Measurements from ENCODE around the gene TSSK6.

TSSK6 gene

DNA sequence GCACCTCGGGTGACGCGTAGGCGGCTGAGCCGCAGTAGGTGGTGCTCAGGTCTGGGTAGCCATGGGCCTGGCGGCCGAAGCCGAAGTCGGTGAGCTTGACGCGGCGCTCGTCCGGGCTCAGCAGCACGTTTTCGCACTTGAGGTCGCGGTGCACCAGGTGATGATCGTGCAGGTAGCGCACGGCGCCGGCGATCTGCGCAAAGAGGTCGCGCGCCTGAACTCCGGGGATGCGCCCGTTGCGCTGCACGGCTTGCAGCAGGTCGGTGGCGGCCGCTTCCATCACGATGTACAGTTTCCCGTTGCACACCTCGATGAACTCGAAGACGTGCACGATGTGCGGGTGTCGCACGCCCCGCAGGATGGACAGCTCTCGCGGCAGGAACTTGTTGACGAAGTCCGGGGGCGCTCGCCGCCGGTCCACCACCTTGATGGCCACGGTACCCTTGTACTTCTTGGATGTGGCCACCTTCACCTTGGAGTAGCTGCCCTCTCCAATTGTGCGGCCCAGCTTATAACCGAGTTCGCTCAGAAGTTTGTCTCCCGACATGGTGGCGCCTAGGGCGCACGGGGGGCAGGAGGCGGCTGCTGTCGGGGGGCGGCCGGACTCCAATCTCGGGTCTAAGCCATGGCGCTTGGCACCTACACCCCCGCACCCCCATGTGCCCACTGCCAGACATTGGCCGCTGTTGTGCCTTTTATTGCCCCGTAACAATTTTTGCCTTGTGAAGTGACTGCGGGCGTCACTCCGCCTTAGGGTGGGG, at the start of gene TSSK6:
Gene TSSK6 (minus strand): TSS at position 668 of the 761 bp plus-strand sequence. CDS start 121 bp downstream, at position 547.
- Mint-ChIP-seq H3K9me3 (no peaks in the 10 kb centered on the region), H3K36me3 (peaks cover 18 to 21% of the 10 kb centered on the region in 2 donors), H3K4me3 (peak within 1 kb of the TSS; percentile 89 to 97), H3K27ac (peak within 1 kb of the TSS; percentile 95), H3K4me1 (peaks cover 10 to 31% of the 10 kb centered on the region in 2 donors), H3K27me3 (no peaks in the 10 kb centered on the region)
- no peak for DNase-seq
- ATAC-seq (replicated peaks): no peak

DNA sequence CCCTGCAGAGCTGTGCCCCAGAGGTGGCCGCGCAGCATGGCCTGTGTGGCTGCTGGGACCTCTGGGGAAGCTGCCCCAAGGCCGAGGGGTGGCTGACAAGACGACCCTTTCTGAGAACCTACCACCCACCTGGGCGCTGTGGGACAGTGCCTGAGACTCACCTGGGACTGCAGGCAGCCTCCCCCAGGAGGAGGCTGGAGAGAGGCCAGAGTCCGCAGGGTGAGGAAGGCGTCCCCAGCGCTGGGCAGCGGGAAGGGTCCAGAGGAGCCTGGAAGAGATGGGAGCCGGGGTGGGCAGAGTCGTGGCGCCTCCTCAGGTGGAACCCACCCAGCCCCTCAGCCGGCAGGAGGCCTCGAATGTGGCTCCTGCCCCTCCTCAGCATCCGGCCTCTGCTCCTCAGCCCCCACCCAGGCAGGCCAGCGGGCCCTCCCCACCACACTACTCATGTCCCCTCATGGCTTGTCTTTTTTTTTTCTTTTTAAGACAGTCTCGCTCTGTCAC, 48.0 kb upstream of the TSSK6 start:
- Mint-ChIP-seq H3K27me3 (no peaks in the 10 kb centered on the region), H3K4me3 (no peak overlapping the region), H3K36me3 (peaks cover 5 to 29% of the 10 kb centered on the region in 2 donors), H3K9me3 (no peaks in the 10 kb centered on the region), H3K4me1 (peaks cover 0 to 6% of the 10 kb centered on the region in 2 donors), H3K27ac (no peak overlapping the region)
- ATAC-seq (replicated peaks) (no peak), DNase-seq (no peak)

DNA sequence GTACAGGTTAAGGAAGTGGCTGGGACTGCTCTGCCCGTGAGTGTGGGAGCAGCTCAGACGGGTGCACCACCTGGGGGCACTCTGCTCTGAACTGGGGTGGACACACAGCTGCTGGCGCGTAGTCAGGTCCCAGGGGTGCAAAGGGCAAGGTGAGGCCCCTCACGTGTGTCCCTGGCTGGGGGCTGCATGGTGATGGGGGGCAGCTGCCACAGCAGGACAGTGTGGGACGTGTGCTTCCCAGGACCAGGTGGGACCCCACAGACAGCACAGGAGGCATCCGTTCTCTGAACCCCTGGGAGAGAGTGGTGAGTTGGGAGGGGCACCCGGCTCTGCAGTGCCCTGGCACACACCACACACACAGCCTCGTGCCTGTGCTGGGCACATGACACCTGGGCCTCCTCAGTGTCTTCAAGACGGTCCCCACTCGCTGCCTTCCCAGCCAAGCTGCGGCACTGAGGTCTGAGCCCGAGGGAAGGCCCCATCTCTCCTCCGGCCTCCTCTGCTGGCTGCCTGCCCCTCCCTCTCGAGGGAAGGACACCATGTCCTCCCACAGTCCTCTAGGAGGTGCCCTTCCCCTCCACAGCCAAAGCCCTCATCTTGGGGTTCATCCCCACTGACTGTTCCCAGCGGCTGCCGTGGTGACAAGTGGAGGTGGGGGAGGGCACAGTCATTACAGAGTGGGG, 47.5 kb upstream of the TSSK6 start:
- Mint-ChIP-seq H3K9me3 (no peaks in the 10 kb centered on the region), H3K27ac (peak overlapping the region; percentile 31), H3K4me3 (no peak overlapping the region), H3K36me3 (peaks cover 5 to 30% of the 10 kb centered on the region in 2 donors), H3K27me3 (no peaks in the 10 kb centered on the region), H3K4me1 (peaks cover 0 to 6% of the 10 kb centered on the region in 2 donors)
- ATAC-seq (replicated peaks) (no peak), DNase-seq (no peak)

DNA sequence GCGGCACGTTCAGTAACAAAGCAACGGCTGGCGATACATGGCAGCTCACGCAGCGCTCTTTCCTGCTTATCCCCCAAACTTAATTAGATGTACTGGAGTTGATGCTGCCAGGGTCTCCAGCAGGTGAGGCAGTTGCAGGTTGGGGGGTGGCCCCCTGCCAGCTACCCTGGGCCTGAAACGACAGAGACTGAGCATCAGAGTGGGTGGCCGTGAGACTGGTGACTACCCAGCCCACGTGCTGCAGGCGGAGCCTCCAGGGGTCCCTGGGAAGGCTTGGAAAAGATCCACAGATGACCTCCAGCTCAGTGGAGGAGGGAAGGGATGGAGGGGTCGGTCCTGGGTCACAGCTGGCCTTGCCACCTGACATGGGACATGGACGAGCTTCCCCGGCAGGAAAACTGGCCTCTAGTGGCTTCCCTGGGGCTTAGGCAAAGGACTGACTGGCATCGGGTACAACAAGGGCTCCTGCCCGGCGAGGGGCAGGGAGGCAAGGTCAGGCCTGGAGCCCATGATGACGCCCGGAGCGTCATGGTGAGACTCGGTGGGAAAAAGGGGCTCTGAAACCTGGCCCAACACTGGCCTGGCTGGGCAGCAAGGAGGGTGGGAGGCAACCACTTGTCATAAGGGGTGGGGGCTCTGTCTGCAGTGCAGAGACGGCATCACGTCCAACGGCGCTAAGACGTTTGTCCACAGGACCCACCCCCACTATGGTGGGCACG, 46.8 kb upstream of the TSSK6 start:
- Mint-ChIP-seq H3K4me3 (no peak overlapping the region), H3K27ac (peak overlapping the region; percentile 82), H3K36me3 (peaks cover 5 to 27% of the 10 kb centered on the region in 2 donors), H3K9me3 (no peaks in the 10 kb centered on the region), H3K27me3 (no peaks in the 10 kb centered on the region), H3K4me1 (peaks cover 0 to 6% of the 10 kb centered on the region in 2 donors)
- no peak for ATAC-seq (replicated peaks)
- no peak for DNase-seq

DNA sequence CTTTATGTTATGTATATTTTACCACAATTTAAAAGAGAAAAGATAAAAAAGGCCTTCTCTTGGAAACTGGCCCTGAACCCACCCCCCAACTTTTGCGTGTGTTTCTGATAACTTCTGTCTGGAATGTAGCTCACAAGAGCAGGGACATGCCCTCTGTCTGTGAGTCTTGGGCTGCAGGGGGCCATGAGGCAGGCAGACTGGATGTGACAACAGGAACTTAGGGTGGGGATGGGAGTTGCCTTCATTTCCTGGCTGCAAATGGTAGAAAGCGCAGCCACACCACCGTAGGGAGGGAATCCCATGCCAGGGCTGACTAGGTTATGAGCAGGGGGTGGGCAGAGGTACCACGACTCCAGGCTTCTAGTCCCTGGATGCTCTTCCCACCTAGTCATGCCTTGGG, 44.6 kb upstream of the TSSK6 start:
- no peak overlapping the region for H3K4me3 Mint-ChIP-seq
- DNase-seq (no peak), ATAC-seq (replicated peaks) (no peak)
- no peaks in the 10 kb centered on the region for H3K9me3 Mint-ChIP-seq
- peaks cover 0 to 6% of the 10 kb centered on the region in 2 donors for H3K4me1 Mint-ChIP-seq
- H3K27me3 Mint-ChIP-seq: no peaks in the 10 kb centered on the region
- H3K36me3 Mint-ChIP-seq: peaks cover 5 to 23% of the 10 kb centered on the region in 2 donors
- H3K27ac Mint-ChIP-seq: no peak overlapping the region

DNA sequence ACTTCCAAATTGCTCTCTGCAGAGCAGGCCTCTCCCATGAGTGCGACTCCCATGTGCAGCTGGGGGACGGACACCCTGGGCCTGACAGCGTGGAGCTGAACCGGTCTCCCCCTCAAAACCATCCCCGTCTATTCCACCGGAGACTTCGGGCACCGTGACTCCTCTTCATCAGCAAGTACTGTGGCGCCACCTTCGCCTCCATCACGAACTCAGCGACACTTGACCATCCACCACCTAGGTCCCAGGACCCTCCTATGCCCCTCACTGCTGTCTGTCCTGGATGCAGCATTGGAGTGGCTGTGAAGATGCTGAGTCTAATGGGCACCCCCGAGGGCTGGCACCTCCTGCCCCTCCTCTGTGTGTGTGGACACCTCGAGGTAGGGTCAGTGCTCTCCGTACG, 43.3 kb upstream of the TSSK6 start:
- DNase-seq: no peak
- Mint-ChIP-seq H3K27ac (peak overlapping the region; percentile 81), H3K27me3 (no peaks in the 10 kb centered on the region), H3K9me3 (no peaks in the 10 kb centered on the region), H3K4me1 (peaks cover 0 to 6% of the 10 kb centered on the region in 2 donors), H3K36me3 (peaks cover 5 to 15% of the 10 kb centered on the region in 2 donors), H3K4me3 (no peak overlapping the region)
- no peak for ATAC-seq (replicated peaks)

DNA sequence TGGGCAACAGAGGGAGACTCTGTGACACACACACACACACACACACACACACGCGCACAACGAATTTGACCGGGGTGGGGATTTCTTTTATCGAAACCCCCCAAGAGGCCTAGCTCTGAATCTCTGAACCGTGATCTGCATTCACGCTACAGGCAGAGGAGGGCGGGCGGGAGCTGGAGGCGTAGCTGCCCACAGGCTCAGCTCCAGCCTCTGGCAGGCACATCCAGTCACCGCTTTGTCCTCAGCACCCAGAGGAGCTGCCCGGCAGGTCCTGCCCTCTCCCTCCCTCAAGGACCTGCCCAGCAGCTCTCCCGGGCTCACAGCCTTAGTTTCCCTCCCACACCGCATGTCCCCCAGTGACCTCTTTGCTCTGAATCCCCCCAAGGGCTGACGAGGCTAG, 42.7 kb upstream of the TSSK6 start:
- DNase-seq (no peak), ATAC-seq (replicated peaks) (peak in 1 of 2 donors; percentile 44)
- Mint-ChIP-seq H3K27ac (peak overlapping the region; percentile 81), H3K4me3 (no peak overlapping the region), H3K36me3 (peaks cover 3 to 15% of the 10 kb centered on the region in 2 donors), H3K27me3 (no peaks in the 10 kb centered on the region), H3K4me1 (peaks cover 0 to 6% of the 10 kb centered on the region in 2 donors), H3K9me3 (no peaks in the 10 kb centered on the region)

DNA sequence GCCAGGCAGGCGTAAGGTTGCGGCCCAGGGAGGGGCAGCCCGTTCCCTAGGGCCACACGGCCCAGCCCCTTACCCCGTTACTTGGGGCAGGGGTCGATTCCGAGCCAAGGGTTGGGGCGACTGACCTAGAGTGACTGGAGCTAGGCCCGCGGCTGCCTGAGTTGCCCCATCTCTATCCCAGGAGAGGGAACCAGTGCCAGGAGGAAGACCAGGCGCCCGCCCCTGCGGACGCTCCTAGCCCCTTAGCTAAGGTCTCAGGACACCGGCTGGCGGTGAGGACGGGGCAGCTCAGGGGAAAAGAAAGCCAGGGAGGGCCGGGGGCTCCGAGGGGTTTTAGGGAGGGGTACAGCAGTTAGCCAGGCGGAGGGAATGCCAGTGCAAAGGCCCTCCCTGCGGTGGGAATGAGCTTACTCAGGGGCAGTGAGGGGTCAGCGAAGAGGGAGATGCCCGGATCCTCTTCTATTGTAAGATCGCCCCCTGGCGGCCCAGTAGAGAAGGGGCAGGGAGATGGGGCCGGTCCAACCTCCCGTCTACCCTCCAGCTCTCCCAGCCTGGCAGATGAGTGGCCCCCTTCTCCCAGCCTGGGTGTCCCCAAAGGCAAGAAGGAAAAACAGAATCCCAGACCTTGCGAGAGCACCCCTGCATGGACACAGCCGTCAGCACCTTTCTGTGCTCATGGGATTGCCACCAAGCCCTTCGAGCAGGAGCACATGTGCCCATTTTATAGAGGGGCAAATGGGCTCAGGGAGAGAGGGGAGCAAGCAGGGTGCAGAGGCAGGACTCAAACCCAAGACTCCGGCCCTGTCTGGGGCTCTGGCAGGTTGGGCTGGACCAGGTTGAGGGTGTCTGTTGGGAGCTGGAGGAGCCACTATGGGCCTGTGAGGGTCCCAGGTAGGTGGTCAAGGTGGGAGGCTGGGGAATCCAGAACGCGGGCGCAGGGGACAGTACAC, 39.0 kb upstream of the TSSK6 start:
- H3K27ac Mint-ChIP-seq: no peak overlapping the region
- peaks cover 6 to 10% of the 10 kb centered on the region in 2 donors for H3K27me3 Mint-ChIP-seq
- H3K4me3 Mint-ChIP-seq: no peak overlapping the region
- DNase-seq (peak; percentile 32), ATAC-seq (replicated peaks) (peak; percentile 62 to 66)
- peaks cover 0 to 2% of the 10 kb centered on the region in 2 donors for H3K9me3 Mint-ChIP-seq
- H3K4me1 Mint-ChIP-seq: peaks cover 0 to 6% of the 10 kb centered on the region in 2 donors
- H3K36me3 Mint-ChIP-seq: peaks cover 0 to 9% of the 10 kb centered on the region in 2 donors

DNA sequence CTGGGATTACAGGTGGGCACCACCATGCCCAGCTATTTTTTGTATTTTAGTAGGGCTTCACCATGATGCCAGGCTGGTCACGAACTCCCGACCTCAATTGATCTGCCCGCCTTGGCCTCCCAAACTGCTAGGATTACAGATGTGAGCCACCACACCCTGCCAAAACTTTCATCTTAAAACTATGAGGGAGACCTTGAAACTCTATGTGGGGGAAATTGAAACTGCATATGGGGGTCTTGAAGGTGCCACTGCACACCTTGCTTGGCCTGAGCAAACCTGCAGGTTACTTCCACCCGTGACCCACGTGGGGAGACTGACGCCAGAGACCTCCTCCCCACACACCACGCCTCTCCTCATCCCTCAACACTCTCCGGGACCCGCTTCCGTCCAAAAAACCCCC, 38.3 kb upstream of the TSSK6 start:
- ATAC-seq (replicated peaks) (no peak), DNase-seq (no peak)
- H3K4me3 Mint-ChIP-seq: no peak overlapping the region
- H3K27ac Mint-ChIP-seq: no peak overlapping the region
- peaks cover 0 to 5% of the 10 kb centered on the region in 2 donors for H3K36me3 Mint-ChIP-seq
- H3K9me3 Mint-ChIP-seq: peaks cover 0 to 2% of the 10 kb centered on the region in 2 donors
- H3K27me3 Mint-ChIP-seq: peaks cover 6 to 17% of the 10 kb centered on the region in 2 donors
- peaks cover 0 to 2% of the 10 kb centered on the region in 2 donors for H3K4me1 Mint-ChIP-seq

DNA sequence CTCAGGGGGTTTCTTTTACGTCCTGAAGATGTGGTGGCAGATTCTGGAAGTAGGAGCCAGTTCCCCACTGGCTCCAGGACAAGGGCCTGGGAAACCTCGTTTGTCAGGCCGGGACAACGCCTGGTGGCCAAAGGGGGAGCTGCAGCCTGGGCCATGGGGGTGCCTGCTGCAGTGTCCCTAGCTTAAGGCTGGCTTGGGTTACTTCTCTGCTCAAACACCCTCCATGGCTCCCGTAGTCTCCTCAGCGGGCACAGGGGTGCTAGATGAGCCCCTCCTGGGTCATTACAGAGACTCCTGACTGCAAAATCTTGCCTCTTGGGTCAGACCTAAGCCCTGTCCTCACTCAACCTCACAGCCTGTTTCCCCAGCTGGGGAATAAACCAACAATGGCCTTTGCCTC, 37.5 kb upstream of the TSSK6 start:
- no peak overlapping the region for H3K4me3 Mint-ChIP-seq
- peaks cover 0 to 2% of the 10 kb centered on the region in 2 donors for H3K9me3 Mint-ChIP-seq
- DNase-seq (no peak), ATAC-seq (replicated peaks) (peak in 1 of 2 donors; percentile 62)
- H3K4me1 Mint-ChIP-seq: no peaks in the 10 kb centered on the region
- no peaks in the 10 kb centered on the region for H3K36me3 Mint-ChIP-seq
- no peak overlapping the region for H3K27ac Mint-ChIP-seq
- H3K27me3 Mint-ChIP-seq: peaks cover 6 to 20% of the 10 kb centered on the region in 2 donors

DNA sequence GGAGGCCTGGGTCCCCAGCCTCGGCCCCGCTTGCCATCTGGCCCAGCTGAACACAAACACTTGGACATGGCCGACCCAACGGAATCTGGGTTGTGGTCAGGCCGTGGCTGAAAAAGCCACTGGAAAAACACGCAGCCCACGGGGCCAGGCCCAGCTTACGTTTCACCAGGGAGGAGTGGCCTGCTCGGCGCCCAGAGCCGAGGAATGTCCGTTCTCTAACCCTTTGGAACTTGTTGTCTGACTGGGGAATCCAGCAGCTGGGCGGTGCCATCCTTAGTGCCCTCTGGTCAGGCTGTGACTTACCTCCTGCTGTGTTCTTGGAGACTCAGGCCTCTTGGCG, 36.5 kb upstream of the TSSK6 start:
- no peak overlapping the region for H3K4me3 Mint-ChIP-seq
- no peaks in the 10 kb centered on the region for H3K36me3 Mint-ChIP-seq
- no peaks in the 10 kb centered on the region for H3K4me1 Mint-ChIP-seq
- H3K27ac Mint-ChIP-seq: peak overlapping the region; percentile 67
- peaks cover 0 to 2% of the 10 kb centered on the region in 2 donors for H3K9me3 Mint-ChIP-seq
- DNase-seq: no peak
- ATAC-seq (replicated peaks): no peak
- peaks cover 6 to 20% of the 10 kb centered on the region in 2 donors for H3K27me3 Mint-ChIP-seq

DNA sequence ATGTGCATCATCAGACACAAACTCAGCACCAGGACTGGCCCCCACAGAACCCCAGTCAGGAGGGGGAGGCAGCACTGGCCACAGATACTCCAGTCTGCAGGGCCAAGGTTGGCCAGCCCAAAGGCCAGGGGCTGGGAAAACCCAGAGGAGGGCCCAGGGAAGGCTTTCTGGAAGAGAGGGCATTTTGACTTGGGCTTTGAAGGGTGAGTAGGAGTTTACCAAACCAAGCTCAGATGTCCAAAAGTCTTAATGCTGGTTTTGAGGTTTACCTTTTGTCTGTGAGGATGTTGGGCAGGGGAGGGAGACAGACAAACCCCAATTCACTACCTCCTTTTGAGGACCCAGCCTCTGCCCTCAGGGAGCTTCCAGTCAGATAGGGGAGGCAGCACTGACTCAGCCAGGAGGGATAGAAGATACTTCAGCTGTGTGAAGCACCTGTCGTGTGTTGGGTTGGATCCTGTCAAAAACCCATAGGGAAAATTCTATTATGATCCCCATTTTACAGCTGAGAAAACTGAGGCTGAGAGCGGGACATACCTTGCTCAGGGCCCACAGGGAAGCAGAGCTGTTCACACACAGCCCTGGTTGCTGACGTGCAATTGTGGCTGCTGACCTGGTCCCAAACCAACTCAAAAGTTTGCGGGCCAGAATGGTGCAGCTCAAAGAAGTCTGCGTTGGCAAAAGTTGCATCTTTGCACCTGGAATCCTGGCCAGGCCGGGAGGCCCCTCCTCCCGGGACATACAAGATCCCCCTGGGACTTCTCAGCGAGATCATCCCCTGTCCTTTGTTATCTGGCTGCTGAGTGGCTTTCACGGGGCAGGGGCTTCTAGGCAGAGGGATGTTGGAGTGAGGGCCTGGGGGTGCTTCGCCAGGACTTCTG, 35.9 kb upstream of the TSSK6 start:
- no peaks in the 10 kb centered on the region for H3K4me1 Mint-ChIP-seq
- H3K4me3 Mint-ChIP-seq: no peak overlapping the region
- no peak overlapping the region for H3K27ac Mint-ChIP-seq
- H3K9me3 Mint-ChIP-seq: peaks cover 0 to 2% of the 10 kb centered on the region in 2 donors
- H3K36me3 Mint-ChIP-seq: no peaks in the 10 kb centered on the region
- no peak for DNase-seq
- ATAC-seq (replicated peaks): no peak
- peaks cover 6 to 20% of the 10 kb centered on the region in 2 donors for H3K27me3 Mint-ChIP-seq

DNA sequence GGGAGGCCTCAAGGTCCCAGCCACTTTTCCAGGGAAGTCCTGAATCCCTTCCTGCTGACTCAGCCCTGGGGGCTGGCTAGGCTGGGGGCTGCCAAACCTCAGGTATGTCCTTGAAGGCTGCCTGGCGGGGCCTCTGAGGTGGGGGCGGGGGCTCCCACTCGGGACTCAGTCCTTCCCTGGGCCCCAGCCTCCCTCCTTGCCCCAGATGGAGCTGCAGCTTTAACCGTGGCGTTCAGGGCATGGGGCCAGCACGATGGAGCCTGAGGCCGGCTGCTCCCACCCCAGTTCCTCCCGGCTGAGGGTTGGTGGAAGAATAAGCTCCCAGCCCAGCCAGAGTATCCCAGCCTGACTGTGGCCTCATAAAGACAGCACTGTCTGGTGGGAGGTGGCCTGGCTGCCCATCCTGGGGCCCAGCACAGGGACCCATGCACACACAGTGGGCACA, 35.2 kb upstream of the TSSK6 start:
- Mint-ChIP-seq H3K36me3 (no peaks in the 10 kb centered on the region), H3K27me3 (peaks cover 6 to 20% of the 10 kb centered on the region in 2 donors)
- no peak for ATAC-seq (replicated peaks)

More for the DNA sequence above, 35.2 kb upstream of the TSSK6 start:
- H3K27ac Mint-ChIP-seq: no peak overlapping the region
- H3K4me1 Mint-ChIP-seq: no peaks in the 10 kb centered on the region
- no peak for DNase-seq
- H3K4me3 Mint-ChIP-seq: no peak overlapping the region
- H3K9me3 Mint-ChIP-seq: peaks cover 0 to 2% of the 10 kb centered on the region in 2 donors

All from stimulated activated naive B cell treated with anti-CD40 and anti-IgM and Interleukin-4, amounts not matched to agents 10 μg/mL and 1 μg/mL and 100 μg/mL, for 72 hours (primary cell).